Adrenal gland (tissue), 12 donors: ENCODE data around the gene BBS7. TPM values are rescaled to one million over a fixed set of nuclear protein-coding genes. Genes with fewer than 3 reads are reported as not detected.
A peak's percentile ranks its signal among the peaks of the same experiment; 100 is the strongest.

Source experiments
- DNase-seq, 7 donors: peaks; one replicate each; pipeline ENCODE4 v3.0.0-alpha.2; 2019 to 2020
- H3K27ac ChIP-seq, 5 donors: fragments of 200-600 bp; sonication (generic) in 4 of 5; 1 replicate in 3 of 5; 2 replicates in 2 of 5; pipeline versions ENCODE4 v1.5.1 to v1.8.0; 2016 to 2020; ENCODE audit warnings: mild to moderate bottlenecking in 1 of 5
- H3K27me3 ChIP-seq: fragments of 200-600 bp; 2 replicates; pipeline ENCODE4 v1.8.0; 2021
- H3K36me3 ChIP-seq, 2 donors: fragments of 200-600 bp; replicated peaks in 1 of 2; 1 replicate in 1 of 2; 2 replicates in 1 of 2; pipeline versions ENCODE4 v1.5.1 to v1.8.0; 2018 to 2022
- H3K4me1 ChIP-seq, 2 donors: fragments of 200-600 bp; replicated peaks in 1 of 2; 1 replicate in 1 of 2; 2 replicates in 1 of 2; pipeline versions ENCODE4 v1.5.1 to v1.8.0; 2018 to 2021
- H3K4me3 ChIP-seq, 4 donors: fragments of 200-600 bp; sonication (generic) in 3 of 4; one replicate each; pipeline ENCODE4 v1.5.1; 2016 to 2018
- H3K9me3 ChIP-seq, 3 donors: fragments of 200-600 bp; sonication (generic) in 1 of 3; replicated peaks in 1 of 3; 1 replicate in 2 of 3; 2 replicates in 1 of 3; pipeline versions ENCODE4 v1.5.1 to v1.8.0; 2016 to 2021
- POLR2A ChIP-seq, 2 donors: fragments of 450-650 bp; IDR thresholded peaks; one replicate each; pipeline ENCODE4 v1.6.1; 2017; ENCODE audit warnings: antibody characterized with exemption in 2 of 2, mild to moderate bottlenecking in 2 of 2, moderate library complexity in 1 of 2
- WGBS, 4 donors: extraction: QIAGEN DNeasy Blood & Tissue Kit in 2 of 4; methylation state at CpG; one replicate each; pipeline versions ENCODE4 v1.1.5 to v1.1.7; 2013 to 2017; 5-methylcytosine and 5-hydroxymethylcytosine counted together
- intact Hi-C, 2 donors: fragments of 100-400 bp; cut with DNase I; formaldehyde crosslinking; loops; one replicate each; pipeline versions ENCODE4 v1.14.1 to v1.15.0; 2022 to 2023
- polyA plus RNA-seq, 3 donors: library from polyadenylated mRNA; stranded (reverse); fragments of 200-250 nt in 2 of 3; fragments of 350-450 nt in 1 of 3; fragmentation: Illumina TruSeq in 1 of 3; extraction: RNeasy Lipid Tissue Mini Kit (QIAGEN cat#74804) in 1 of 3; gene quantifications; one replicate each; pipeline ENCODE4 v1.2.3, GENCODE V29; 2013 to 2014
- total RNA-seq, 9 donors: library from RNA; depleted of rRNA in 4 of 9; stranded (reverse); fragments of >200 nt in 4 of 9; fragments of 120-200 nt in 1 of 9; fragmentation: NEBNext Ultra II Directional in 1 of 9; extraction: Animal tissue kit (Norgen Biotek cat#: 25700) in 1 of 9; gene quantifications; one replicate each; pipeline versions ENCODE4 v1.1.0 to v1.2.4, GENCODE V29; 2013 to 2023
- TF ChIP-seq, protein P1 (sequence below), 6 experiments: fragments of 450-650 bp in 4 of 6; fragments of 200-600 bp in 2 of 6; sonication (generic) in 1 of 6; IDR thresholded peaks; 1 replicate in 5 of 6; 2 replicates in 1 of 6; pipeline versions ENCODE4 v1.5.1 to v1.8.0; 2016 to 2021; ENCODE audit warnings: antibody characterized with exemption in 6 of 6, mild to moderate bottlenecking in 2 of 6, moderate library complexity in 1 of 6
- donor health status: healthy with polysubstance abuse.
- donor health status: Bipolar disorder and iron deficiency.
- donor health status: DM: yes; HTN: yes; CAD: no.
- donor health status: DM: no; HTN: no; CAD: no.
- donor health status: DM: no; HTN: no; CAD: no.
- donor health status: DM: yes; HTN: yes; CAD: no.

Gene BBS7
- total and polyA plus RNA-seq, 12 donors = 5.7 to 36.3 (median 14.1) TPM

DNA sequence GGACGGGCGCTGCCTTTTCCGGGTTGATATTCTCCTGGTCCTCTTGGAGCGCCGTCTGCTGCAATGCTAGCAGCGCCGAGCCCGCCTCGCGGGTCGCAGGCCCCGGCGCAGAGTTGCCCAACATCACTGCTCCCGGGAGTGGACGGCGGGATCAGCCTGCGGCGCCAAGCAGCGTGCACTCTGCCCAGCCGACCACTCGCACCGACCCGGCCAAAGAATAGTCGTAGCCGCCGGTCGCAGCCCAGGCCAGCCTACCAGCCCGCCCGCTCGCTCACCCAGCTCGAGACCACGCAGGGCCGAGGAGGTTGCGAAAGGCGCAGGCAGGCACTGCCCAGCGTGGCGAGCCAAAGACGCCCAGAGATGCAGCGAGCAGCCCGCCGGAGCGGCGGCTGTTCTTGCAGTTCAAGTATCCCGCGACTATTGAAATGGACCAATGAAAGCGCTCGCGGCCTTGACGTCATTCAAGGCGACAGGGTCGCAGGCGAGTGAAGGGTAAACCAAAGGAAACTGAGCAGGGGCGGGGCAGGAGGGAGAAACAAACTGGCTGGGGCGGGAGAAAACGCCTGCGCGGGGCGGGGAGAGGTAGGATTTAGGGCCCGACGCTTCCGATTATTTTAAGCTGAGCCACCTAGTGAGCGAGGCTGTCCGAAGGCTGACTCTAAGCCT is 46.6 kb downstream of the BBS7 start, which contains the start of gene CCNA2:
CCNA2 (minus strand) TSS at position 379 of the 666 bp plus-strand sequence; CDS start at position 124, 255 bp downstream.
- WGBS, 4 donors = 0 to 1% (median 0%) methylated on average over 20 to 63 of the region's 63 CpGs
- Histone ChIP-seq H3K36me3 (no peaks in the 10 kb centered on the region), H3K4me3 (peak within 1 kb of the TSS; percentile 18 to 62 (median 36)), H3K9me3 (no peaks in the 10 kb centered on the region), H3K27me3 (no peaks in the 10 kb centered on the region), H3K4me1 (peaks cover 0 to 14% of the 10 kb centered on the region in 2 donors), H3K27ac (peak within 1 kb of the TSS in 3 of 5 donors; percentile 58 to 75 (median 68))
- intact Hi-C loops = no loop called here
- DNase-seq = peak; percentile 96 to 99 (median 98)
- TF ChIP-seq, protein P1, sequence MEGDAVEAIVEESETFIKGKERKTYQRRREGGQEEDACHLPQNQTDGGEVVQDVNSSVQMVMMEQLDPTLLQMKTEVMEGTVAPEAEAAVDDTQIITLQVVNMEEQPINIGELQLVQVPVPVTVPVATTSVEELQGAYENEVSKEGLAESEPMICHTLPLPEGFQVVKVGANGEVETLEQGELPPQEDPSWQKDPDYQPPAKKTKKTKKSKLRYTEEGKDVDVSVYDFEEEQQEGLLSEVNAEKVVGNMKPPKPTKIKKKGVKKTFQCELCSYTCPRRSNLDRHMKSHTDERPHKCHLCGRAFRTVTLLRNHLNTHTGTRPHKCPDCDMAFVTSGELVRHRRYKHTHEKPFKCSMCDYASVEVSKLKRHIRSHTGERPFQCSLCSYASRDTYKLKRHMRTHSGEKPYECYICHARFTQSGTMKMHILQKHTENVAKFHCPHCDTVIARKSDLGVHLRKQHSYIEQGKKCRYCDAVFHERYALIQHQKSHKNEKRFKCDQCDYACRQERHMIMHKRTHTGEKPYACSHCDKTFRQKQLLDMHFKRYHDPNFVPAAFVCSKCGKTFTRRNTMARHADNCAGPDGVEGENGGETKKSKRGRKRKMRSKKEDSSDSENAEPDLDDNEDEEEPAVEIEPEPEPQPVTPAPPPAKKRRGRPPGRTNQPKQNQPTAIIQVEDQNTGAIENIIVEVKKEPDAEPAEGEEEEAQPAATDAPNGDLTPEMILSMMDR (IDR thresholded peaks at IDR 0.05) = no peak
- peak in 1 of 2 donors; percentile 71 for TF ChIP-seq POLR2A (IDR thresholded peaks at IDR 0.05)

DNA sequence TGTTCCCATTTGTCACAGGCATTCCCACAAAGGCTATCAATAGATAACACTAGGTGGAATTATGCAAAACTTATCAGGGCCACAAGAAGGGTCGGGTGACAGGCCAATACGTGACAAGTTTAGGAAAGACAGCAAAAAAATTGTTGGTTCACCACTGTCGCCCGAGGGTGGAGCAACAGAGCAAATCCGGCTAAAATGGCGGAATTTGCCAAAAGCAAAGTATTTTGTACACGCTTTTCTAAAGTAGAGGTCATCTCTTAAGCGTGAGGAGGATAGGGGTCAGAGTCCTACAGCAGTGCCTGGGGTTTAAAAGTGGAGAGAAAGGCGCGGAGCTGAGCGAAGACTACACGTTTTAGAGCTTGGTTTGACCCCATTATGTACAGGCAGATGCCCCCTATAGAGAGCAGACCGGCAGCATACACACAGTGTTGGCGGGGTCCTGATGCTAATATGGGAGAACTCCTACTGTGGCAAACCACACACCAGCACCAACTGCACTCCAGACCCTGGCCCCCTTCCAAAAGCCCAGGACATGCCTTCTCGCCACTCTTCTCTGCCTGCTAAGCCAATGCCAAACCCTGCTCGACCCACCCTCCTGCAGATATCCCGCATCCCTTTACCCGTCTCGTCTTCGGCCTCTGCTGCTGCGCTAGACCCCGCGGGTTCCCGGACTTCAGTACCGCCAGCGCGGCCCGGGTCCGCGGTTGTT is 47.3 kb downstream of the BBS7 start:
- TF ChIP-seq, protein P1 (IDR thresholded peaks at IDR 0.05) = no peak
- no peak for TF ChIP-seq POLR2A (IDR thresholded peaks at IDR 0.05)
- H3K36me3 ChIP-seq = peaks cover 0 to 5% of the 10 kb centered on the region in 2 donors
- peak overlapping the region in 3 of 4 donors; percentile 19 to 62 (median 52) for H3K4me3 ChIP-seq
- H3K27ac ChIP-seq = no peak overlapping the region
- peak in 6 of 7 donors; percentile 14 to 60 (median 26) for DNase-seq
- intact Hi-C loops = no loop called here
- no peaks in the 10 kb centered on the region for H3K27me3 ChIP-seq
- peaks cover 0 to 14% of the 10 kb centered on the region in 2 donors for H3K4me1 ChIP-seq
- H3K9me3 ChIP-seq = no peaks in the 10 kb centered on the region
- 1 to 2% (median 1%) methylated on average over 30 of the region's 30 CpGs for WGBS, 4 donors

DNA sequence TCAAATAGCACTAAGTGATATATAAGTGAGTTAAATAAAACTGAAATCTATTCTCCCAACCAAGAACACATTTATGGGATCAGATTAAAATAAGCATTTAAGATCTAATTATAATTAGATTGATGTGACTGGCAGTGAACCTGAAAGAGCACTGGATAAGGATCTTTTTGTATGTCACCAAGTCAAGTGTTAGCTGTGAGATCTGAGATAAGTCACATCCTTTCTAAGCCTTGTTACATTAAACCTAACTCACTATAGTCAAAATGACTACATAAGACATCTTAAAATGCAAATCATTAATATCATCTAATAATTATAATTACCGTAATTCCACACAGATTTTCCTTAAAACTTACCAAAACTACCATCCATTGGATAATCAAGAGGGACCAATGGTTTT is 48.2 kb downstream of the BBS7 start:
- Histone ChIP-seq H3K27me3 (no peaks in the 10 kb centered on the region), H3K9me3 (no peaks in the 10 kb centered on the region), H3K4me3 (no peak overlapping the region), H3K27ac (no peak overlapping the region), H3K36me3 (peaks cover 0 to 14% of the 10 kb centered on the region in 2 donors), H3K4me1 (peaks cover 0 to 14% of the 10 kb centered on the region in 2 donors)
- no peak for DNase-seq
- intact Hi-C loops = no loop called here
- WGBS, 4 donors = 81 to 92% (median 87%) methylated on average over 1 of the region's 1 CpG
- TF ChIP-seq, protein P1 (IDR thresholded peaks at IDR 0.05) = no peak
- TF ChIP-seq POLR2A (IDR thresholded peaks at IDR 0.05) = no peak

DNA sequence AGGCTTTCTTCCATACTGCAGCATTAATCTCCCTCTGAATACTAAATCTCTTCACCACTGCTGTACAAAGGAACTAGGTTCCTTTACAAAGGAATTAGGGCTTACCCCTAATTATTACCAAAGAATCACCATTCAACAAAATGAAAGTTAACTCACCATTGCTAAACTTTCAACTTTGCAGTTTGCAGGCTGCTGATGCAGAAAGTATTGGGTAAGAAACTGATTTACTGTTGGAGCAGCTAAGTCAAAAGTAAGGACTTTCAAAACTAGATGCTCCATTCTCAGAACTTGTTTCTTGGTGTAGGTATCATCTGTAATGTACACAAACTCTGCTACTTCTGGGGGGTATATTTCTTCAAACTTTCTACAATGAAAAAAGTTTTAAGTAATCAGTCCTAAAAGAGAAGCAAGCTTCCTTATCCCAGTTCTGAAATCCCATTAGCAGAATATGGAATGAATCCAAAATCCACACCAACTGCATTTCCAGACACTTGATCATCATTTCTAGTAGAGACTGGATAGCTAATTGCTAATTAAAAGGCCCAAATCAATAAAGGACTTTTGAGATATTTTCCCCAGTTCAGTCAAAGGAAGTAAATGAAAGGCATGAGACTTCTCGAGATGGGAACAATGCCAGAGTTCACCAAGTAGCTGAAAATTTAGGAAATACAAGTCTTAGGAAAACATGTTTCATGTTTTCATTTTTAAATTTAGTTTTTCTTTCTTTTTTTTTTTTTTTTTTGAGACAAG is 50.9 kb downstream of the BBS7 start:
- Histone ChIP-seq H3K4me3 (no peak overlapping the region), H3K9me3 (no peaks in the 10 kb centered on the region), H3K36me3 (peaks cover 0 to 37% of the 10 kb centered on the region in 2 donors), H3K4me1 (peaks cover 0 to 14% of the 10 kb centered on the region in 2 donors), H3K27me3 (no peaks in the 10 kb centered on the region), H3K27ac (no peak overlapping the region)
- no peak for DNase-seq
- WGBS, 4 donors = 70 to 79% (median 75%) methylated on average over 1 of the region's 1 CpG
- intact Hi-C loops = no loop called here
- no peak for TF ChIP-seq POLR2A (IDR thresholded peaks at IDR 0.05)
